Kidney (tissue), 14 donors: ENCODE results near the gene COL25A1. TPM values are rescaled to one million over a fixed set of nuclear protein-coding genes. Genes with fewer than 3 reads are reported as not detected.

ENCODE experiments used
- DNase-seq, 5 donors: peaks; one replicate each; pipeline ENCODE4 v3.0.0-alpha.2; 2013 to 2020
- FAIRE-seq: peaks from 2 replicates; lab custom pipeline; 2012; peaks lifted over from hg19 to GRCh38; lab: Jason Lieb, UNC
- H3K27ac ChIP-seq, 2 donors: one replicate each; pipeline ENCODE4 v1.7.0; 2013; ENCODE audit warnings: low read depth in 2 of 2, low read length in 2 of 2, inconsistent platforms in 1 of 2
- H3K27me3 ChIP-seq: one replicate; pipeline ENCODE4 v1.7.1; 2013; ENCODE audit warnings: low read length, inconsistent platforms; ENCODE audit not compliant: control insufficient read depth, insufficient read depth
- H3K36me3 ChIP-seq, 3 donors: one replicate each; pipeline versions ENCODE4 v1.7.0 to v1.7.1; 2013; ENCODE audit warnings: low read length in 3 of 3, control low read depth in 1 of 3, inconsistent platforms in 1 of 3; ENCODE audit not compliant: insufficient read depth in 3 of 3, control insufficient read depth in 2 of 3
- H3K4me1 ChIP-seq, 3 donors: one replicate each; pipeline versions ENCODE4 v1.7.0 to v1.7.1; 2013; ENCODE audit warnings: low read length in 3 of 3, inconsistent platforms in 1 of 3, low read depth in 1 of 3; ENCODE audit not compliant: control insufficient read depth in 2 of 3, insufficient read depth in 2 of 3
- H3K4me3 ChIP-seq, 3 donors: one replicate each; pipeline versions ENCODE4 v1.7.0 to v1.8.1; 2013; ENCODE audit warnings: low read length in 3 of 3, control low read depth in 1 of 3, inconsistent platforms in 1 of 3
- H3K9ac ChIP-seq, 3 donors: one replicate each; pipeline versions ENCODE4 v1.7.0 to v1.7.1; 2013; ENCODE audit warnings: low read length in 3 of 3, control low read depth in 1 of 3, inconsistent platforms in 1 of 3
- H3K9me3 ChIP-seq, 3 donors: one replicate each; pipeline versions ENCODE4 v1.7.0 to v1.7.1; 2013; ENCODE audit warnings: low read length in 3 of 3, control low read depth in 1 of 3, inconsistent platforms in 1 of 3; ENCODE audit not compliant: control insufficient read depth in 2 of 3, insufficient read depth in 1 of 3
- CTCF ChIP-seq: IDR thresholded peaks from 3 replicates; pipeline ENCODE4 v1.5.1; 2012; ENCODE audit warnings: mild to moderate bottlenecking, moderate library complexity, borderline replicate concordance; ENCODE audit not compliant: insufficient read depth; ENCODE audit errors: extremely low read depth
- intact Hi-C: fragments of 100-400 bp; cut with DNase I; formaldehyde crosslinking; loops from one replicate; pipeline ENCODE4 v1.11.1; 2022
- polyA plus RNA-seq: library from polyadenylated mRNA; stranded (reverse); fragments of 350-450 nt; fragmentation: Illumina TruSeq; extraction: RNeasy Lipid Tissue Mini Kit (QIAGEN cat#74804); gene quantifications from one replicate; pipeline ENCODE4 v1.2.3, GENCODE V29; 2014; ENCODE audit warnings: low read depth, low replicate concordance; ENCODE audit not compliant: insufficient read depth
- total RNA-seq: library from RNA; stranded (reverse); fragmentation: NEBNext Ultra II Directional; extraction: Animal tissue kit (Norgen Biotek cat#: 25700); gene quantifications from one replicate; pipeline ENCODE4 v1.2.1, GENCODE V29; 2021
- donor health status: control.
- donor health status: control.
- donor health status: control.
- donor health status: control.
- donor health status: control.
- donor health status: DM: yes; HTN: yes; CAD: no.
- donor health status: Normal renal cell carcinoma (clear cell type).

Gene COL25A1
- total and polyA plus RNA-seq, 2 donors from 2014 or later = 0.52 to 2.3 TPM

- Histone ChIP-seq H3K9me3 (no peaks in the 10 kb centered on the region), H3K27me3 (no peaks in the 10 kb centered on the region), H3K27ac (no peak overlapping the region), H3K9ac (no peak overlapping the region), H3K4me1 (no peaks in the 10 kb centered on the region), H3K36me3 (no peaks in the 10 kb centered on the region), H3K4me3 (no peak overlapping the region)
- no peak for TF ChIP-seq CTCF
- no peak for DNase-seq
- intact Hi-C loops = no loop called here
- no peak for FAIRE-seq
These were observed 259.2 kb downstream of the COL25A1 start for GRCh38 chr4:109043286-109043685.

GRCh38 chr4:109041463-109042360 lies 260.7 kb downstream of the COL25A1 start:
- no peak for FAIRE-seq
- H3K27me3 ChIP-seq = no peaks in the 10 kb centered on the region
- H3K27ac ChIP-seq = no peak overlapping the region
- DNase-seq = no peak
- no peak for TF ChIP-seq CTCF
- no peak overlapping the region for H3K4me3 ChIP-seq
- H3K4me1 ChIP-seq = no peaks in the 10 kb centered on the region
- no peak overlapping the region for H3K9ac ChIP-seq
- no peaks in the 10 kb centered on the region for H3K36me3 ChIP-seq
- intact Hi-C loops = no loop called here
- H3K9me3 ChIP-seq = no peaks in the 10 kb centered on the region

GRCh38 chr4:109040441-109040840 lies 262.0 kb downstream of the COL25A1 start:
- H3K9ac ChIP-seq = no peak overlapping the region
- FAIRE-seq = no peak

More at GRCh38 chr4:109040441-109040840, 262.0 kb downstream of the COL25A1 start:
- no peak for DNase-seq
- H3K27ac ChIP-seq = no peak overlapping the region
- intact Hi-C loops = no loop called here
- H3K4me3 ChIP-seq = no peak overlapping the region
- no peaks in the 10 kb centered on the region for H3K36me3 ChIP-seq
- no peaks in the 10 kb centered on the region for H3K4me1 ChIP-seq
- H3K9me3 ChIP-seq = no peaks in the 10 kb centered on the region
- H3K27me3 ChIP-seq = no peaks in the 10 kb centered on the region
- no peak for TF ChIP-seq CTCF
